Fibroblast of skin of back (primary cell): ENCODE results near the gene BPIFA1.

ENCODE experiments used
- DNase-seq: peaks from one replicate; pipeline ENCODE4 v3.0.0-alpha.2; 2013

BPIFA1 gene

DNA sequence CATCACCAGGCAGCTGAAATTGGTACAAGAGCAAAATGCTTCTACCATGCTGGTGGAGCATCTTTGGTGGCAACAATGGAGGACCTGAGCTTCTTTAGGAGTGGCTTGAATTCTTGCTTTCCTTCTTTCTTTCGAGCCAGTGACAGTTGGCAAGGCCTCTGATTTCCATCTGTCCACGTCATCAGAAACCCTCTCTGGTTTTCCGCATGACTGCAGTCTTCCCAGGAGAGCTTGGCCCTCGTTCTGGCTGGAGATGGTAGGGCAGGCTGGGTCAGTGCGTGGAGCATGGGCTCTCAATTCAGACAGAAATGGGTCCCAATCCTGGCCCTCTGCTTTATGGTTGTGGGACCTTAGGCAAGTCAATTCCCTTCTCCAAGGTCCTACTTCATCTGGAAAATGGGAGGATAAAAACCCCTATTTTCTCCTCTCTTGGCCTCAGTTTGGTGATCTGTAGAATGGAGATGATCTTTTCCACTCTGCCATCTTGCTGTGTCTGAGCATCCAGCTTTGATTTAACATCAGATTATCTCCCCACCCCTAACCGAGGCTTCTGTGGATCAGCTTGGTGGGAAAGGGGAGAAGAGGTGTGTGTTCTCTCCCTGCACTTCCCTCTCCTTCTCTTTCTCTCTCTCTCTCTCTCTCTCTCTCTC is 43.6 kb downstream of the BPIFA1 start:
- no peak for DNase-seq

DNA sequence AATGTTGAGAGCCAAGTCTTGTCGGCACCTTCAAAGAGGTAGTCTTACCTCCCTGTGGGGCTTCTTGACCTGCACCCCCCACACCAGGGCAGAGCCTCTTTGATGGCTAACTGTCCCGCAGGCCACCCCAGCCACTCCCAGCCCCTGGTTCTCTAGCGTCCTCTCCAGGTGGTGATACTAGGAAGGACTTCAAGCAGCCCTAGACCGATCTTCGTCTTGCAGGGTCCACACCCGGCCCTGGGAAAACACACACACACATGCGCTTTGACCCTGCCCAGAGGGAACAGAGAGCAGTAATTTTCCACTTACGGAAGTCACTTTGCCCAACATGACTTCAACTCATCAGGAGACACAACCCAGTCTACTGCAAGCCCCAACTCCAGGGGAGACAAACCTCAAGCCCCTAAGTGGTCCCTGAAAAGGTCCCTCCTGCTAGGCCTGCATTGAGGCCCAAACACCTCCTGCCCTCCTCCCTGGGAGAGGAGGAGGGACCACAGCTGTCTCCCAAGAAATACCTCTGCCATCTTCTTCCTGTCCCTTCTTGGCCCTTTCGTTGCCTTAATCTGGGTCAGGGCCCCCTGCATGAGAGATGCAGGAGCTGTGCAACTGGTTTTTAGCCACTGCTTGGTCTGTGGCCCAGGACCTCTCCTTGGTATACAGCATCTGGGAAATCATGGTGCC is 44.3 kb downstream of the BPIFA1 start:
- DNase-seq = no peak

DNA sequence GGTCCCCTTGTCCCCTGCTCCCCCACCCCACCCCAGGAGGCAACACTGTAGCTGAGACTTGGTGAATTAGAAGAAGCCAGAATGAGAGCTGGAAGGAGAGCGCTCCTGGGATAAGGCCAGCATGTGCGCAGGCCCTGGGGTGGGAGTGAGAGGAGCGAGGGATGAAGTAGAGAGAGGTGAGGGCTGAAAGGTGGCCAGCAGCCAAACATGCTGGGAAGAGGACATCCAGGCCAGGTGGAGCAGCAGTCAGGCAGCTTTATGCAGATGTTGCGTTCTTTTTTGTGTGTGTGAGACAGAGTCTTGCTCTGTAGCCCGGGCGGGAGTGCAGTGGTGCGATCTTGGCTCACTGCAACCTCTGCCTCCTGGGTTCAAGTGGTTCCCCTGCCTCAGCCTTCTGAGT is 45.0 kb downstream of the BPIFA1 start:
- no peak for DNase-seq

DNA sequence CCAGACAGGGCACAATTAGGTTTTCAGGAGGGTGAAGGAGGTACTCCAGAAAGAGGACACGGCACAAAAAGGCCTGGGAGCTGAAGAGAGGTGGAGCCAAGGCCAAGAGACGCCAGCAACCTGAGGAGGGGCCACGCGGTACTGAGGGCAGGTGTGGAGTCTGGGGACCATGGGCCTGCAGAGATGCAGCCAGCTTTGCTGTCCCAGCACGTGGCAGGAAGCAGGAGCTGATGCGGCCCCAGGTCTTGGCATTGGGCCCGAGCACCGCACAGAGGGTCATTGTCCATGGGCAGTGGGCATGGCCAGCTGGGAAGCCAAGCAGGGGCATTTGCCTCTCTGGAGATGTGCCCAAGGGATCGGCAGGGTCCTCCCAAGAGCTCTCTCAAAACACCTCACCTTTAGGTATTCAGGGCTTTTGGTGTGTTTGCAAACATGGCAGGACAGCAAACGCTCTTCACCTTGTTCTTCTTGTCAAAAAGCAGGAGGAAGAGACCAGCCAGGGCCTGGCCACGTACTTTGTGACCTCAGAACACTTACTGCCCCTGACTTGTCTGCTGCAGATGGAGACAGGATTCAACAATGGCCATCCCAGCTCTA is 45.9 kb downstream of the BPIFA1 start:
- DNase-seq = no peak

DNA sequence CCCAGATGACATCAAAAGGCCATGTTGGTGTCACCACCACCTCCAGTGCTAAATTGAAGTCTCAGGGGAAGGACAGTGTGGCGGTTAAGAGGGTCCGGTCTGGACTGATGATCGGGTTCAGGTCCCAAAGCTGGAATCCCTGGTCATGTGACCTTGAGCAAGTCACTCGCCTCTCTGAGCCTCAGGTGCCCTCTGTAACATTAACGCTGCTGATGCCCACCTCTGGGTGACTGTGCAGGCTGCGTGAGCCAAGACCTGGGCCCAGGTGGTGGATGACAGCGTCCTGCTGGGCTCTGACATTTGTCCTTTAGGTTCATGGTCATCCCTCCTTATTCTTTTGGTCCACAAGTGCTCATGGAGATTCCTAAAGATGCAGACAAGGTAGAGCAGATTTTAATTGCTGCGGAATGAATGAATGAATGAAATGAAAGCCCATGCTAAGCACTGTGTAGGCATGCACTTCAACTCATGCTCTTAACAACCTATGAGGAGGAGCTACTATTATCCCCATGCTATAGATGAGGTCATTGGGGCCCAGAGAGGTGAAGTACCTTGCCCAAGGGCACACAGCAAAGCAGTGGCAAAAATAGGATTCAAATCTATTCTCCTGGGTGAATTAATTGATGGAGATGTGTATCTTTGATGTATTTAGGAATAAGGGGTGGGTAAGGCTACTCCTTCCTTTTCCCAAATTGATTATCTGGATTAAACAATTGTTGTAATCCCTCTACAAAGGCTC is 46.6 kb downstream of the BPIFA1 start:
- no peak for DNase-seq

DNA sequence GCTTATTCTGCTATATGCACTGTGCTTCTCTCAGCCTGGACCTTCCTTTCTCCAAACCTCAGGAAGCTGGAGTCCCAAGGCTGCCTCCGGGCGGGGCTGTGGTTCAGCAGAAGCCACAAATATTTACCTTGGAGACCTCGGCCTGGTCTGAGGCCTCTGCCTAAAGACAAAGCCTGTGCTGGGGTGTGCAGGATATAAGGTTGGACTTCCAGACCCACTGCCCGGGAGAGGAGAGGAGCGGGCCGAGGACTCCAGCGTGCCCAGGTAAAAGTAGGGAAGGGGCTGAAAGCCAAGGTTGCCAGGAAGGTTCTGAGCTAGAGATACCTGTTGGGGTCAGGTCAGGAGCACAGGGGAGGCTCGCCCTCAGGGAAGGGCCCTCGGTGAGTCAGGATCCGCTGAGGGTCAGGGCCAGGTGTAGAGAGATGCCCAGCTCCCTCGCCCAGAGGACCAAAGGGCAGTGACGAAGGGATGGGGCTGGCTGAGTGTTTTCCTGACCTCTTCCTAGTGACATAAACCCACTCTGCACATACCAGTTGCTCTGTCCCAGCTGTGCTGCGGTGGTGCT is 47.3 kb downstream of the BPIFA1 start, which contains the start of gene BPIFB1:
Gene BPIFB1, plus strand, starts transcription at position 224 of the 565 bp plus-strand sequence. CDS start 2,860 bp downstream, outside the sequence.
- no peak for DNase-seq

DNA sequence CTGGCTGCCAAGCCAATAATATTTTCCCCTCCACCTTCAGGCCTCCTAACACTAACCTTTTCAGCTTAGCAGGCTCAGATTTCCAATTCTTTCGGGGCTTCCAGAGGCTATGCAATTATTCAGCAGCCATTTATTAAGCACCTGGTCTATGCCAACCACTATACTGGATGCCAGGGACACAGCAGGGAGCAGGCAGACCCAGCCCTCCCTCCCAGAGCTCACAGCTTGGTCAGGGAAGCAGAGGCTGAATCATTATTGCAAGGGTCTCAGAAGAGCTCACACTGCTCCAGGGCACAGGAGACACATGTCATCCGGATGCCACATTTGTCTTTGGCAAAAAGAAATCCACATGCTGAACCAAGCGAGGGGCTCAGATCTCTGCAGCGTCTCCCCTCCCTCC is 48.5 kb downstream of the BPIFA1 start:
- DNase-seq = no peak

DNA sequence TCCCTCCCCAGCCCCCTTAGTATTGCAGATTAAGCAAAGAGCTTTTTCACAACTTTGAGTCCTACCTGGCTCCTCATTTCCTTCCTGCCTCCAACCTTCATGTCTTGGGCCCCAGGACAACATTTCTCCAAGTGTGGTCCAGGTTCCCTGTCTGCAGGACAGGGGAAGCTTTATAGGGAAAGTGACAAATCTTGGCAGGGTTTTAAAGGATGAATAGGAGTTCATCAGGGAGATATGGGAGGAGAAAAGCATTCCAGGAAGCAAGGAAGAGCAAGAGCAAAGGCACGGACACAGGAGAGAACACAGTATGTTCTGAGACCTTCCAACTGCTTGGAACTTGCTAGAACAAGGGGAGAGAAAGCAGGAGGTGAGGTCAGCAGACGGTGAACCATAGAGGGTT is 49.1 kb downstream of the BPIFA1 start:
- no peak for DNase-seq

DNA sequence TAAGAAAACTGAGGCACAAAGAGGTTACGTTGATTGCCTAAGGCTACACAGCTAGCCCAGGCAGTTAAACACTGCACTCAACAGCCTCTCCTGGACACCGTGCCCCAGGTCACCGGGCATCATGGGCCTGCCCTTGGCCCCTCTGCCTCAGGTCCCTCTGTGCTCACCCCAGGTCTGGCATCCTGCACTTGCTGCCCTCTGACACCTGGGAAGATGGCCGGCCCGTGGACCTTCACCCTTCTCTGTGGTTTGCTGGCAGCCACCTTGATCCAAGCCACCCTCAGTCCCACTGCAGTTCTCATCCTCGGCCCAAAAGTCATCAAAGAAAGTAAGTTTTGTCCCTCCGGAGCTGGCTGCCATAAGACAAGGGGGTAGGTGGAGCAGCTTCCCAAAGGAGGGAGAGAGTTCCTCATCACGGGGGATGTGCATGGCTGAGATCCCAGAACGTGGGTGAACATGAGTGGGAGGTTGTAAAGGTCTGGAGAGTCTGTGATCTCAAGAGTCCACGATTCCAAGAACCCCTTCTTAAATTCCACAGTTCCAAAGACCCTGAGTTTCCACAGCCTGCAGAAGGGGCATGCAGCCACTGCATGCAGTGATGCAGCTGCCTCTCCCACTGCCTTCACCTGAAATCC is 50.2 kb downstream of the BPIFA1 start:
- no peak for DNase-seq

DNA sequence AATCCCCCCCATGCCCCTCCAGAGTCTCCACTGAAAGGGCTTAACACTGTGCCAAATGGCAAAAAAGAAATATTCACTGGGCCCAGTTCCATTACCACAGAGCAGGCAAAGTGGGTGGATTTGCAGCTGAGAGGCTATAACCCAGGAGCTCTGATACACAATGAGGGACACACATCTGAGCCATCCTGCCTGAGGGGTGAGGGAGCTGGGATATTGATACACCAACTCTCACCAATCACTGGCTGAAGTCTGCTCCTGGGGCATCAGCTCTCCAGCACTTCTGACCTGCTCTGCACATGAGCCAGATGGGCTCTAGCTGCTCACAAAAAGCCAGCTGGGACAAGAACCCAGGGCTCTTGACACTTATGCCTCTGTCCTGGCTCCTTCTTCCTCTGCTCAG is 52.1 kb downstream of the BPIFA1 start:
- DNase-seq = no peak

DNA sequence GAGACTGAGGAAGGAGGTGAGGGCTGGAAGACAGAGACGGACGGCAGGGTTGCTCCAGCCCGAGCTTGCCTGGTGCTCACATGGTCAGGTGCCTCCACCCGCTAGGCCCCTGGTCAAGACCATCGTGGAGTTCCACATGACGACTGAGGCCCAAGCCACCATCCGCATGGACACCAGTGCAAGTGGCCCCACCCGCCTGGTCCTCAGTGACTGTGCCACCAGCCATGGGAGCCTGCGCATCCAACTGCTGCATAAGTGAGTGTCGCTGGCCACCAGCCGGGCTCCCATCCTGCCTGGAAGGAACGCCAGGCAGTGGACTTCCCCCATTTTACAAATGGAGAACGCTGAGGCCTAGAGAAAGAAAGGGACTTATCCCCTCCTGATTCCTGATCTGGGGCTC is 55.1 kb downstream of the BPIFA1 start:
- no peak for DNase-seq

DNA sequence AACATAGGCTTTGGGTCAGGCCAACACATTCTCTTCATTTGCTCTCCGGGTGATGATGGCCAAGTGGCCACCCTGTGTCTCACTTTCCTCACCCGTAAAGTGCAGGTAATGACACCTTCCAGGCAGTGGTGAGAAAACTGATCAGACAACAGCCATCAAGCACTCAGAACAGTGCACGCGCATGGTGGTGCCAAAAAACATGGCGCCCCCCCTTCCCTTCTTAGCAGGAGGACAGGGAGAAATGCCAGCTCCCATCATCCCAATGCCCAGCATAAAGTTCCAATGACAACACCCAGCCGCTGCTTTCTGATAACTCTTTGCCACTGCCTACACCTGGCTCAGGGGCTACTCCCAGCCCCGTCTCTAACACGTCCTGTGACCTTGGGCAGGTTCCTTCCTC is 55.6 kb downstream of the BPIFA1 start:
- DNase-seq = no peak

DNA sequence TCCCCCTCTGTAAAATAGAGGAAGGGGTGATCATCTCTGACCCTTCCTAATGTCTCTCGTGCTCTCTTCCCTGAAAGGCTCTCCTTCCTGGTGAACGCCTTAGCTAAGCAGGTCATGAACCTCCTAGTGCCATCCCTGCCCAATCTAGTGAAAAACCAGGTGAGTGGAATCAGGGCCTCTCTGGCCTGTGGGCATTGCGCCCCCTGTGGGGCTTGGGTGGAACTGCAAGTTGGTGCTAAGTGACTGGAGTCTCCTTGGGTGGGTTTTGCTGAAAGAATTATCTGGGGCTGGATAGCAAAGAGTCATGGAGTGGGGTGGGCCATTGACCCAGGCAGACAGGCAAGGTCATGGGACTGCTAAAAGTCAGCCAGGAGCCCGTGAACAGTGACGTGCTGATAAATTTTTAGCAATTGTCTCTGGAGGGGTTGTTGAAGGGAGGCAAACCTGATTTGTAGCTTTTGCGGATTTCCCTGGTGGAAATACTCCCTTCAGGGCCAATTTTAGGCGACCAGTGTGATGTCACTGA is 56.1 kb downstream of the BPIFA1 start:
- peak; percentile 10 for DNase-seq
